Suprapubic skin (tissue), 4 donors: ENCODE data around the gene TSPO2.

Experiments
- CTCF ChIP-seq, 2 donors: fragments of 200-600 bp in 1 of 2; fragments of 450-650 bp in 1 of 2; sonication (generic) in 1 of 2; IDR thresholded peaks; one replicate each; pipeline ENCODE4 v1.5.1; 2016 to 2019; ENCODE audit warnings: antibody characterized with exemption in 2 of 2, mild to moderate bottlenecking in 1 of 2, moderate library complexity in 1 of 2
- EP300 ChIP-seq: sonication (generic); formaldehyde crosslinking; IDR thresholded peaks from one replicate; pipeline ENCODE4 v1.6.1; 2017; ENCODE audit warnings: antibody characterized with exemption
- POLR2A ChIP-seq, 2 donors: fragments of 450-650 bp; IDR thresholded peaks; one replicate each; pipeline ENCODE4 v1.6.1; 2017; ENCODE audit warnings: antibody characterized with exemption in 2 of 2, mild to moderate bottlenecking in 2 of 2, moderate library complexity in 2 of 2
- POLR2AphosphoS5 ChIP-seq, 3 donors: sonication (generic); formaldehyde crosslinking; IDR thresholded peaks; one replicate each; pipeline ENCODE4 v1.6.1; 2017; ENCODE audit warnings: antibody characterized with exemption in 3 of 3

- TF ChIP-seq CTCF (IDR thresholded peaks at IDR 0.05) (no peak), POLR2A (IDR thresholded peaks at IDR 0.05) (no peak), POLR2AphosphoS5 (IDR thresholded peaks at IDR 0.05) (no peak), EP300 (no peak)
These were observed 8.5 kb upstream of the TSPO2 start for GRCh38 chr6:41033776-41034175.
